ENCODE results near the gene SEMA5A. TPM values are rescaled to one million over a fixed set of nuclear protein-coding genes. Genes with fewer than 3 reads are reported as not detected.

SEMA5A gene
- total RNA-seq, 2 experiments from 2014 or later: not detected

DNA sequence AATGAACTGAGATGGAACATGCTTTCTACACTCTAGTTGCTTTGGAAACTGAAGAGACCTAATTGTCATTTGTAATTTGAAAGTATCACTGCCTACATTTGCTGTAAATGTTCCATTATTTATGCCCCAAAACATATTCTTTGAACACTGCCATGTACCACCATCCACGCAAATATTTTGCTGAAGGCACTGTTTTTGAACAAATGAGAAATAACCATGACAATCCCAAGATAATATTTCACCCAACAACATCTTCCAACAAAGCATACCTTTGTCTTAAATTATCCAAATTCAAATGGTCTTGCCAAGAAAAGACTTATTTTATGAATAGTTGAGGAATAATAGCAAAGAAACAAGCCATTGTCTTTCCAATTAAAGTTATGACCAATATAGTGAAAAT is 356.2 kb downstream of the SEMA5A start:
- no peak overlapping the region for H3K4me3 Mint-ChIP-seq
- H3K9me3 Mint-ChIP-seq: peaks cover 3% of the 10 kb centered on the region
- no peaks in the 10 kb centered on the region for H3K36me3 Mint-ChIP-seq (ENCODE audit: low read depth)
- intact Hi-C loops (cut with micrococcal nuclease): no loop called here
- TF ChIP-seq, protein P1, sequence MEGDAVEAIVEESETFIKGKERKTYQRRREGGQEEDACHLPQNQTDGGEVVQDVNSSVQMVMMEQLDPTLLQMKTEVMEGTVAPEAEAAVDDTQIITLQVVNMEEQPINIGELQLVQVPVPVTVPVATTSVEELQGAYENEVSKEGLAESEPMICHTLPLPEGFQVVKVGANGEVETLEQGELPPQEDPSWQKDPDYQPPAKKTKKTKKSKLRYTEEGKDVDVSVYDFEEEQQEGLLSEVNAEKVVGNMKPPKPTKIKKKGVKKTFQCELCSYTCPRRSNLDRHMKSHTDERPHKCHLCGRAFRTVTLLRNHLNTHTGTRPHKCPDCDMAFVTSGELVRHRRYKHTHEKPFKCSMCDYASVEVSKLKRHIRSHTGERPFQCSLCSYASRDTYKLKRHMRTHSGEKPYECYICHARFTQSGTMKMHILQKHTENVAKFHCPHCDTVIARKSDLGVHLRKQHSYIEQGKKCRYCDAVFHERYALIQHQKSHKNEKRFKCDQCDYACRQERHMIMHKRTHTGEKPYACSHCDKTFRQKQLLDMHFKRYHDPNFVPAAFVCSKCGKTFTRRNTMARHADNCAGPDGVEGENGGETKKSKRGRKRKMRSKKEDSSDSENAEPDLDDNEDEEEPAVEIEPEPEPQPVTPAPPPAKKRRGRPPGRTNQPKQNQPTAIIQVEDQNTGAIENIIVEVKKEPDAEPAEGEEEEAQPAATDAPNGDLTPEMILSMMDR (IDR thresholded peaks at IDR 0.05): no peak
- no peak for ATAC-seq
- POLR2A ChIA-PET: no interaction called here
- DNase-seq: no peak
- CTCF ChIA-PET: no interaction called here
- no peaks in the 10 kb centered on the region for H3K4me1 Mint-ChIP-seq (ENCODE audit: low read depth)
- peaks cover 1% of the 10 kb centered on the region for H3K27me3 Mint-ChIP-seq
- no peak overlapping the region for H3K27ac Mint-ChIP-seq

DNA sequence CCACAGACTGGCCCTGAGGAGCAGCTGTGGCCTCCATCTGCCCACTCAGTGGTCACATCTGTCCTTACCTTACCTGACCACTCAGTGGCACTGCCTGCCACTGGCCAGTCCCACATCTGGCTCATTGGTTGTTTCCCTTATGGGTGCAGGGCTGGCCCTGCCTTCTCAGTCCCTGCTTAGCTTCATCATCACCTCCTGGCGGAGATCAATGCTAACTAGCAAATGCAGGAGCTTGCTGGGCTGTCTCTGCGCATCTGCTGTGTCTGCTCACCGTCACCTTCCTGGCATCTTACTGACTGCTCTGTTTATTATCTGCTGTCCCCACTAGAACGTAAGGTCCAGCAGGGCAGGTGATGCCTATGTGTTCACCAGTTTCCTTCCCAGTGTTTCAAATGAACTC is 356.9 kb downstream of the SEMA5A start:
- no peak for ATAC-seq

DNA sequence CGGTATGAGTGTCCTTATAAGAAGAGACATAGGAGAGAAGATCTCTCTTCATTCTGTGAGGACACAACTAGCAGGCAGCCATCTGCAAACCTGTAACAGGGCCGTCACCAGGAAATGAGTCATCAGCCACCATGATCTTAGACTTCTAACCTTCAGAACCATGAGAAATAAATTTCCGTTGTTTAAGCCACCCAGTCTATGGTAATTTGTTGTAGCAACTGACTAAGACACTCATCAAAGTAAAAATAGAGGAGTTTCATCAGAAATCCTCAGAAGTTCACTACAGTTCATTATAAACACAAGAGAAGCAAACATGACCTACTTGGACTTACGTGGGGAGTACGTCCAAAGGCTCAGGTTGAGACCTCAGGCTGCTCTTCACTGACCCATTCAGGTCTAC is 357.7 kb downstream of the SEMA5A start:
- DNase-seq (peak; percentile 26), ATAC-seq (peak; percentile 69)
- CTCF ChIA-PET: no interaction called here

More for the DNA sequence above, 356.9 kb downstream of the SEMA5A start:
- CTCF ChIA-PET: no interaction called here
- Mint-ChIP-seq H3K27ac (no peak overlapping the region), H3K36me3 (ENCODE audit: low read depth) (no peaks in the 10 kb centered on the region), H3K9me3 (peaks cover 3% of the 10 kb centered on the region), H3K4me3 (no peak overlapping the region), H3K27me3 (peaks cover 1% of the 10 kb centered on the region), H3K4me1 (ENCODE audit: low read depth) (no peaks in the 10 kb centered on the region)
- intact Hi-C loops (cut with micrococcal nuclease): no loop called here
- POLR2A ChIA-PET: no interaction called here
- TF ChIP-seq, protein P1 (IDR thresholded peaks at IDR 0.05): no peak
- no peak for DNase-seq

DNA sequence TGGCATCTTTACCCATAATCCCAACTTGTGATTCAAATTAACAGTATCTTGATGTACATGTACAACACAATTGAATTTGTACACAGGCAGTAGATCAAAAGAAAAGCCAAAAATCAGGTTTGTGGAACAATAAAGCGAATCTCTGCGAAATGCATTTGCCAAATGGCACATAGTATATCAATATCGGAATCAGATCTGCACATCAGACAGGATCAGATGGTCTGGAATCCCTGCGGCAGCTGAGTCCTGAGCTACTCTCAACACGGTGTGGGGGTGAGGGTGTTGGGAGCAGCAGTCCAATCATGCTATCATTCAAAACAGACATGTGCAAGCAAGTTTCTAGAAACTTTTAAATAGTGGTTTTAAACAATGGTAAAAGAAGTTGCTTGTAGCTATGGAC is 358.3 kb downstream of the SEMA5A start:
- TF ChIP-seq, protein P1 (IDR thresholded peaks at IDR 0.05): no peak
- peaks cover 3% of the 10 kb centered on the region for H3K9me3 Mint-ChIP-seq
- ATAC-seq (no peak), DNase-seq (no peak)
- peak overlapping the region; percentile 15 for H3K27ac Mint-ChIP-seq
- H3K4me3 Mint-ChIP-seq: no peak overlapping the region
- H3K4me1 Mint-ChIP-seq (ENCODE audit: low read depth): no peaks in the 10 kb centered on the region
- intact Hi-C loops (cut with micrococcal nuclease): no loop called here
- no peaks in the 10 kb centered on the region for H3K36me3 Mint-ChIP-seq (ENCODE audit: low read depth)
- POLR2A ChIA-PET: no interaction called here
- peaks cover 1% of the 10 kb centered on the region for H3K27me3 Mint-ChIP-seq
- CTCF ChIA-PET: no interaction called here

More for the DNA sequence above, 357.7 kb downstream of the SEMA5A start:
- POLR2A ChIA-PET: no interaction called here
- H3K27ac Mint-ChIP-seq: no peak overlapping the region
- intact Hi-C loops (cut with micrococcal nuclease): no loop called here
- H3K4me3 Mint-ChIP-seq: no peak overlapping the region
- H3K27me3 Mint-ChIP-seq: peaks cover 1% of the 10 kb centered on the region
- H3K4me1 Mint-ChIP-seq (ENCODE audit: low read depth): no peaks in the 10 kb centered on the region
- TF ChIP-seq, protein P1 (IDR thresholded peaks at IDR 0.05): no peak
- H3K36me3 Mint-ChIP-seq (ENCODE audit: low read depth): no peaks in the 10 kb centered on the region
- peaks cover 3% of the 10 kb centered on the region for H3K9me3 Mint-ChIP-seq

DNA sequence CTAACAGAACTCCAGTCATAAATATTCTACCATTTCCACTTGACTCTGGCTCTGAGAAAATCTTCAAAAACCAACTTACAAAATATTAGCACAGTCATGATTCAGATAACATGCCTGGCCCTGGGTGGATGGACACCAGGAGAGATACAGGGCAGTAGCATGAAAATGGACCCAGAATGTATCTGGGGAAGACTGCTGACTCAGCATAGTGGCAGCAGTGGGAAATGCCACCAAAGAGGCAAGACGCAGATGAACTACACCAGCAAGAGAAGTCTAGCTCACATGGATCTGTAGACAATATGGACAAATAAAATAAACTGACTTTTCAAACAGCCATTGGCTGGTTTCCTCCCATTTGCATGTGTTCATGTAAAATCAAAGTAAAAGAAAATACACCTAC is 359.8 kb downstream of the SEMA5A start:
- ChIA-PET CTCF (no interaction called here), POLR2A (no interaction called here)
- ATAC-seq (no peak), DNase-seq (no peak)
- Mint-ChIP-seq H3K27me3 (peaks cover 1% of the 10 kb centered on the region), H3K9me3 (peaks cover 4% of the 10 kb centered on the region), H3K36me3 (ENCODE audit: low read depth) (no peaks in the 10 kb centered on the region), H3K4me3 (no peak overlapping the region), H3K4me1 (ENCODE audit: low read depth) (no peaks in the 10 kb centered on the region), H3K27ac (no peak overlapping the region)
- TF ChIP-seq, protein P1 (IDR thresholded peaks at IDR 0.05): no peak
- intact Hi-C loops (cut with micrococcal nuclease): no loop called here
